CD4-positive, alpha-beta T cell treated with Interleukin-4 for 1 hour (primary cell): ENCODE measurements around the gene GNAO1.

Source experiments
- DNase-seq, 2 donors: peaks; one replicate each; pipeline ENCODE4 v3.0.0-alpha.2; 2020 to 2022

GNAO1 gene

DNA sequence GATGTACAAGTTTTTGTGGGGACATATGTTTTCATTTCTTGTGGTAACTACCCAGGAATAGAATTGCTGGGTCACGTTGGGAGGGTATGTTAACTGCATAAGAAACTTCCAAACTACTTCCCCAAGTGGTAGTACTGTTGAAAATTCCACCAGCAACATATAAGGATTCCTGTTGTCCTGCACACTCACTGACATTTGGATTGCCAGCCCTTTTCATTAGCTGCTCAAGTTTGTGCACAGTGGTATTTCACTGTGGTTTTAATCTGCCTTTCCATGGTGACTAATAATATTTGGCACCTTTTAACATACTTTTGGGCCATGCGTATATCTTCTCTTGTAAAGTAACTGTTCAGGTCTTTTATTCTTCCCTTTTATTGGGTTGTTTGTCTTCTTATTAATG, 103.3 kb downstream of the GNAO1 start:
- DNase-seq = no peak

DNA sequence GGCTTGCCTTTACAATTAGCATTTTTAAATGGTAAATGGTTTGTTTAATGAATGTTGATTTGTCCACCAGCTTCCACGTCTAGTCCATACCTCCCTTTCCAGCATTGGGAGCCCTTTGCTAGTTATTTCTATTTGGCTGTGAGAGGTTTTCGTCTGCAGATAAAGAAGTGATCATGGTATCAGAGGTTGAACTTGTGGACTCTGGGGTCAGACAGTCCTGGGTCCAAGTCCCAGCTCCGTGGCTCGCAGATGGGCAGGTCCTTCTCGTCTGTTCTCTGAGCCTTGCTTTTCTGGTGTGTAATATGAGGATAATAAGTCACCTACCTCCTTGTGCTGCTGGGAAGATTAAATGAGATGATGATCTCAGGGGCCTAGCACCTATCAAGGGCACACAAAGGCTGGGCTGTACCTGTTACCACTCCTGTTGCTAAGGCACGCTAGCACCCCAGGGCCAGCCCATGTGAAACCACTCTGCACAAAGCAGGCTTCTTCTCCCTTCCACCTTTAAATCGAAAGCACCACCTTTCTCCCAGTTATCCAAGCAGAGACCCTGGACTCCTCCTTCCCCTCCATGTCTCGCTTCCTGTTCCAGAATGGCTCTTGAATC, 103.9 kb downstream of the GNAO1 start:
- no peak for DNase-seq

DNA sequence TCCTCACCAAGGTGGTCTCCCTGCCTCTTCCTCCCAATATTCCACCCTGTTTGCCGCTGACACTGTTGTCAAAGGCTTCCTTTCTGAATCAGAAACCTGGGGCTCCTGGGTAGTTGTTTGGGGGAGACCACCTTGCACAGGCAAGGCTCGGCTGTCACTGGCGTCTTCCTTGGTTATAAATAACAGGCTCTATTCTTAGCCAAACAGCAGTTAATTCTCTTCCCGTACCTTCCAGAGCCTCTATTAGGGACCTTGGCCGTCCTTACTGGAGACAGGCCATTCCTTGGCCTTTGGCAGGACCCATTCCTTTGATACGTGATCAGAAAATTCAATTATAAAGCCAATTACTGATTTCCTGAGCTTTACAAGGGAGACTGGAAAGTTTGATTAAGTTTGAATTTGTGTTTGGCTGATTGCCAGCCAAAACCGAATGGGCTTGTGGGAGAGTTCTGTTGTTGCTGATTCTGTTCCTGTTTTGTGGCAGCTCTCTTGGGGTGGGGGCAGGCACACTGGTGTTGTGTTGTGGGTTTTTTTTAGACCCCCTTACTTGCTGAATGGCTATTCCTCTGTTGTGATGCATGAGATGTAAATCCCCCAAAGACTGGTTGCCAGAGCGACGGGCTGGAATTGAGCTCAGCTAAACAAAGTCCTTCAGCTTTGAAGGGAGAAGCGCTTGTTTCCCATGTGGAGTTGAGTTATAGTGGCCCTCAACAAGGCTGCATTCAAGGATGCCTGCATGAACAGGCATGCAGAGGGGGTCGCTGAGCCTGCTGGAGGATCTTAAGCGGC, 104.6 kb downstream of the GNAO1 start:
- DNase-seq = no peak

DNA sequence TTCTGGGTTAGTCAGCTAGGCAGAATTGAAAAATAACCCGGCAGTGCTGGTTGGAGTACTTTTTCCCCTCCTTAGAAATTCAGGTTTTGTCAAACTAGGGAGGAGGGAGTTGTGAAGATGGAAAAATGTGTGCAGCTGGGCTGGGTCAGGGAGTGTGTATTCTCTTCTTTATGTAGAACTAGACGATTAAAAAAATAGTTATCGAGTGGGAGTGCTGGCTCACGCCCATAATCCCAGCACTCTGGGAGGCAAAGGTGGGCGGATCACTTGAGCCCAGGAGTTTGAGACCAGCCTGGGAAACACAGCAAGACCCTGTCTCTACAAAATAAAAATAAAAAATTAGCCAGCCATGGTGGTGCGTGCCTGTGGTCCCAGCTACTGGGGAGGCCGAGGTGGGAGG, 106.4 kb downstream of the GNAO1 start:
- DNase-seq = no peak

DNA sequence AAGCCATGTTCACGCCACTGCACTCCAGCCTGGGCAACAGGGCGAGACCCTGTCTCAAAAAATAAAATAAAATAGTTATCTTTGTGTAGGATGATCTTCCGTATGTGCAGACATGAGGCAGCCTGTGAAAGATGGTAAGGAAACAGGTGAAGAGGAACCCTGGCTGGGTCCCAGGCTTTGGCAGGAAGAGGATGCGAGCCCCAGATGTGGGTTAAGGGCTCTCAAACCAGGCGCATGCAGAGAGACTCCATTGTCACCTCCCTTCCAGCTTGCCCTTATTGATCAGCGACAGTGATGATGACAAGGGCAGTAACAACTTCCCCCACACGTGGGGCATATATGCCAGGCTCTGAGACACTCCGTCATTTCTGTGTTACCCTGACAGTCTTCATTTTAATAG, 106.8 kb downstream of the GNAO1 start:
- DNase-seq = no peak

DNA sequence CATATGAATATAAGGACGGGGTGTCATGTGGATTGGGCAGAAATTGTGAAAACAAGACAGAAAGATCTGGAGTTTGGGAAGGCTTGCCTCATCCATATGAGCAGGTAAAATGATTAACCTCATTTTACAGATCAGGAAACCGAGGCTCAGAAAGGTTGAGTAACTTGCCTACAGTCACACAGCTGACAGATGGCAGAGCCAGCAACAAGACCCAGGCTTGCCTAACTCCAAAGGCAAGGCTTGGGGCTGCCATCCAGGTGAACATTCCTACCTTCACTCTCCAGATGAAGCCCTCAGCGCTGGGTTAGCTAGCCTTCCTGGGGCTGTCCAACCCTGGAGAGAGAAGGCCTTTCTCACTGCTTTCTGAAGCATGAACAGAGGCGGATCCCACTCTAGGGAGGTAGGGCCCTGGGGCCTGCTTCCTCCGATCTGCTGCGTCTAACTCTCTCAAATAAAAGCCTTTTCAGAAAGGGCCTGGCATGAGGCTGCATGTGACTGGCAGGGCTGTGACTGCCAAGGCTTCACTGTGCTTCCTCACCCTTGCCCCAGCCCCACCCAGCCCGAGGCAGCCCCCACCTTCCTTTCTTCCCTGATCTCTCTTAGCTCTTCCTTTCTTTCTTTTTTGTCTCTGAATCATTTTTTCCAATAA, 107.8 kb downstream of the GNAO1 start:
- no peak for DNase-seq

DNA sequence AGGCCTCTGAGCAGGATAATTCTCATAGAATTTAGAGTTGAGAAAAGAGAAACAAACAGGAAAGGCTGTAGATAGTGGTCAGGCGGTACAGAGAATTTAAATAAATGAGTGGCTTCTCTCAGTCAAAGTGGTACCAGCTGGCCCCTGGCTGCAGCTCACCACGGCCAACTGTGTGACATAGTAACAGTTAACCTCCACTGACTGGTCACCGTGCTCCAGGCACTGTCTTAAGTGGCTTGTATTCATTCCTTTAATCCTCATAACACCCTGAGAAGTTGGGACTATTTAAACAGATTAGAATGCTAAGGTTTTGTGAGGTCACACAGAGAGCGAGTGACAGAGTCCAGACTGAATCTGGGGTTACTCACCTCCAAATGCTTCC, 108.9 kb downstream of the GNAO1 start:
- DNase-seq = no peak

DNA sequence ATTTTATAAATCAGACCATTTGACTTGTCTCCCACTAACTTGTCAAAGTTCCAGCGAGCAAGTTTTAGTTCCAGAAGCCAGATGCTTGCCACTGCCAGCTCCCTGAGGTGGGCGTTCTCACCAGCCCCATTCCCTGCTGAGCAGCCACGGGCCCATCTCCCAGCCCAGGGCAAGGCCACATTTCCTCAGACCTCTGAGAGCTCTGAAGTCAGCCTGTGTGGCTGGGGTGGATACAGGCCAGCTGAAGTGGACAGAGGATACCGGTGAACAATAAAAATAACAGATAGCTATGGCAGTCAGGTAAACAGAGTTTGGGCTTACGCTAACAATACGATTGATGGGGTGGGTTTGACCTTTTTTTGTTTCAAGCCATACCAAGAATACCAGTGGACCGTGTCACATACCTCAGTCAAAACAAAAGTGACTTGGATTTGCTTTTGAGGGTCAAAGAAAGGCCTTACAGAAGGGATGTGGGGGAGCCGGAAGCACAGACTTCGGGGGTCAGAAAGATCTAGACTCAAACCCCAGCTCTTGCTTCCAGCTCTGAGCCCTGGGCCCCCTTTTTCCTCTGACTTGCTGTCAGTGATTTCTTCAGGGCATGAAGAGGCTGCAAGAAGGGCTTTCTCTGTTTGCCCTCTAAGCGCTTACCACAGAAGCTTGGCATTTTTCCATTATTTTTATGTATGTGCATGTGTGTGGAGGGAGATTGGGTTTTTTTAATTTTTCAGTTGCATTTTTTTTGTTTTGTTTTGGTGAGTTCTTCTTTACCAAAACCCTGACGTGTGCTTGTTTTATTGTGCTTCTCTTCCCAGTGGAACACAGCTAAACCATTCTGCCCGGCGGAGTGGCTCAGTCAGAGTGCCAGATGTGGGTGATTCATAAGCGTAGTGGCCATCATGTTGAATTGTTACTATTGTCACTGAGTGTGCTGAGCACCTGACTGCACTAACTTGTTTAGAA, 109.9 kb downstream of the GNAO1 start:
- DNase-seq = no peak

DNA sequence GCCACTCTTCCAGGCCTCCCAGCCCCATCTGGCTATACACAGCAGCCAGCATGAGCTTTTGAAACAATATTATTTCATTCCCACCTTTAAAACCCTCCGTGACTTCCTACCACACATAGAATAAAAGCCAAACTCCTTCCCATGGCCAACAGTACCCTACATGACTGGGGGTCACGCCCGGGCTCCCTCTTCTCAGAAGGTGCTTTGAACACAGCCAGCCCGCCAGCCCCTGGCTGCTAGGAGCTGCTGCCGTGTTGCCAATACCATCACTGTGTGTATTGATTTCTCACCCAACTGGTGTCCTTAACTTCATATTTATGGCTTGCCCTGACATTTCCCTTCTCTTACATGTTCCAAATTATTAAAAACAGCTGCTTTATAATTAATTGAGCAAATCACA, 111.2 kb downstream of the GNAO1 start:
- no peak for DNase-seq

DNA sequence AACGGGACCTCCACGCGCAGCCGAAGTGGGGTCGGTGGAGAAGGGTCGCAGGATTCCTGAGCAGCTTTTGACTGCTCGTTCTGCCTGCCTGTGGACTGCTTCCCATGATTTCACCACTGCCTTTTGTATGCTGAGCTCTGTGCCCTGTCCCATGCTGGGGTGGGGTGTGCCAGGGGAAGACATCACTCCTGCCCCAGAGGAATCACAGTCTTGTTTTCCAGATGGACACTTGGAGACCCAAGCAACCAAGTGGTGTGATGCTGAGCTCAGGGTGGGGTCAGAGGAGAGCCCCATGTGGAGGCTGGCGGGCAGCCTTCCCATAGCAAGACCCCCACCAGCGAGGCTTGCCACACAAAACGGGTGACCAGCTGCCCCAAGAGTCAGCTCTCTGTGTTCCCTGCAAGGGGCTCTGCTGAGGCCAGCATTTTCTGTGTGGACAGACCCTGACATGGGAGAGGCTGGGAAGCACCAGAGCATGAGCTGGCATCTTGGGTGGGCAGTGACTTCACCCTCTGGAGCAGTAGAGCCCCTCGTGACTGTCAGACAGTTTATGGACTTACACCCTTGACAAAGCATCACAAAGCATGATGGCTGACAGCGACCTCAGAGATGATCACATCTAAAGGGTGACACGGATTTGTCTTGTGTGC, 111.9 kb downstream of the GNAO1 start:
- no peak for DNase-seq

DNA sequence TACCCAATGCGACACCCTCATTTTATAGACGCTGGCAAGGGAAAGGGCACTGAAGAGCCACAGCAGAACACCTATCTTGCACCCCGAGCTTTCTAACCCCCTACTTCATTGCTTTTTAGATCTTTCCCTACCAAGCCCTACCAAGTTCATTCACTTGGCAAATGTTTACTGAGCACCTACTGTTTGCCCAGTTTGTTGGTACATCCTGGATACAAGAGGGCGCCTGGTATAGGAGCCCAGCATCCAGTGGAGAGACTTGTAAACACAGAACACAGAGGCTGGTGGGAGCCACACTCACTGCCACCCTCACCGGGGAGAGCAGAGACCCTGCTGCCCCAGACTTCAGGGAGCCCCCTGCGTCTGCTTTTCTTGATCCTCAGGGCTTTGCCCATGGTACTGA, 112.6 kb downstream of the GNAO1 start:
- DNase-seq = no peak

DNA sequence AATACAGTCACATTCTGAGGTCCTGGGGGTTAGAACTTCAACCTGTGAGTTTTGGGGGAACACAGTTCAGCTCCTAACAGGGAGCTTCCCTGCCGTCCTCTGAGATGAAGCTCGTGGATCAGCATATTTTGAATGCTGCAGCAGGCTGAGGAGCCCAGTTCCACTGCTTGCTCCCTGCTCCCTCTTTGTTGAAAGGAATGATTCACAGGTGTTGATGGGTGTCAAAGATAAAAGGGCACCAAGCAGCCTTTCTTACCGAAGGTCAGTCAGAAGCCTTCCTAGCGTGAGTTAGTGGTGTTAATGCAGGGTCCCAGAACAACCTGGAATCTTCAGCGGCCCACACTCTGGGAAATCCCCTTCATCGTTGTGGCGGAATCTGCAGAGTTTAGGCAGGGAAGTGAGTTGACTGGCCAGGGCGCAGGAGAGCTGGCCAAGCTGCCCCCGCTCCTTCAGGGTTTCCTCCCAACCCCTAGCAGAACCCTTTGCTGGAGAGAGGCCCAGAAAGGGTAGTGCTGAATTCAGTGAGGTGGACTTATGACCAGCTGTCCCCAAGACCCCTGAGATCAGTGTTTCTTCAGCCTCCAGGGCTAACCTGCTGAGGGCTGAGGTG, 114.8 kb downstream of the GNAO1 start:
- DNase-seq = no peak

DNA sequence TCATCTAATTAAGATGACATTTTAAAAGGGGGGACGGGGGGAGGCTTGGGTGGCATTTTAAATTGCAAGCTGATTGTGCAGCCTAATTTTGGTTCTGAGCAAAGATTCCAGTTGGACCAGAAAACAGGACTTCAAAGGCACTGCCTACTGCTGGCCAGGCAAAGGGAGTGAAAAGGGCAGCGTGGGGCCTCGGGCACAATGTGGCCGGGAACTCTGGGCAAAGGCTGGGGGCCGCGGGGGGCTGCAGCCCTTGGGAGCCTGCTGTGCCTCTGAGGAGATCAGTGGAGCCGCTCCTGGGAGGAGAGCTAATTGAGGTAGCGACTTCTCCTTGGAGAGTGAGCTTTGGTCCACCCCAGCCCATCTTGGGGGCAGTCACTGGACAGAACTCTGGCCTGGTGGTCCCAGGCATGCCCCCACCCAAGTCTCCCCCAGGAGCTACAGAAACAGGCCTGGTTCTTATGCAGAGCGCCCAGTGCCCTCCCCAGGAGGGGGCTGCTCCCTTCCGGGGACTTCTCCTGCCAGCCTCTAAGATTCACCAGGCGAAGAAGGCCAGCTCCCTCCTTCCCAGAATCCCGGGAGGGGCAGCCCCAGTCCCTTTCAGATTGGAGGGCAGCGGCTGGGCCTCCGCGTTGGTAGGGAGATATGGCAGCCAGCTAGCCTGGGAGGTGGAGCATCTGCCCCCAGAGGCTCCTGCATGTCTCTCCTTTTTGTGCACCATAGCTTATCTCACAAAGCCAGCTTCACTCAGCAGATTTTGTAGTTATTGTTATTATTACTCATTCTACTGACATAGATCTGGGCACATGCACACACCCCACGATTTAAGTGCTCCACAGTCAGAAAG, 115.6 kb downstream of the GNAO1 start:
- no peak for DNase-seq

DNA sequence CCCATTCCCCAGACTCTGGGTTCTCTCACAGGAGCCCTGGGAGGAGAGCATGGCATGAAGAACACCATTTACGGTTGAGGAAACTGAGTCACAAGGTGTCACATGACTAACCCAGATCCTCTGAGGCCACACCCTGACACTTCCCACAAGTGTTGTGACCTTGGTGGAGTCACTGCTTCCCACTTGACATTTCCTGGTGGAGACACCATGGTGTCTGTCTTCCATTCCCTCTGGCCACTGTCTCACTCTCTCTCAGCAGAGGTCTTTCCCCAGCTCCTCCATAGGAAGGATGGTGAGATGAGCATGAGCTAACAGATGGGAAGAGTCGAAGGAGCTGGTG, 116.2 kb downstream of the GNAO1 start:
- no peak for DNase-seq

DNA sequence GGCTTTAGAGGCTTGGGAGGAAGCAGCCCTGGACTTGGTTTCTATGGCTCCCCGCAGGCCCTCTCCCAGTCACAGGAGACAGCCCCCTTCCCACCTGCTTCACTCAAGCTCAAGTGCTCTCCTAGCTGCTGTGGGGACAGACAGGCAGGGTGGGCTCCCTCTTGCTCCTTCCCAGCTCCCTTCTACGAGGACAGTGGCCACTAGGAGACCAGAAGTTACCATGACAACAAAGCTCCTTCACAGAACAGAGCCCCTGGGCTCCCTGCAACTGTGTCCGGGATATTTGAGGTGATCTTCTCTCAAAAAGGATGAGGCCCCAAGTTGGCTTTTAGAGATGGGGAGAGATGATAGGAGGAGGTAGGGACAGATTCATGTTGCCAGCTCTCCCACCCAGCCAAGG, 117.7 kb downstream of the GNAO1 start:
- no peak for DNase-seq

DNA sequence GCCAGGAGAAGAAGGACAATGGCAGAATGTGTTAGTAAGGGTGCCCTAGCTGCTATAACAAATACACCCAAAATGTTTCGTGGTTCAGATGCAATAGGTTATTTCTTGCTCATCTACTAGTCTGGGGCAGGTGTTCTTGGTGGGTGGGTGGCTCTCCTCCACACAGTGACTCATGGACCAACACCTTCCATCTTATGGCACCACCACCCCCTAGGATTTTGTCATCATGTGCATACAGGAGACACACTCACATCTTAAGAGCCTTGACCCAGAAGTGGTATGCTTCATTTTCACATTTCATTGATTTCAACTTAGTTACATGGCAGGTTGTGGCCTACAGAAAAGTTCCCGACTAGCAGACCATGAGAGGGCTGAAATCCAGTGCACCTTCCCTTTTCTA, 119.4 kb downstream of the GNAO1 start:
- no peak for DNase-seq

DNA sequence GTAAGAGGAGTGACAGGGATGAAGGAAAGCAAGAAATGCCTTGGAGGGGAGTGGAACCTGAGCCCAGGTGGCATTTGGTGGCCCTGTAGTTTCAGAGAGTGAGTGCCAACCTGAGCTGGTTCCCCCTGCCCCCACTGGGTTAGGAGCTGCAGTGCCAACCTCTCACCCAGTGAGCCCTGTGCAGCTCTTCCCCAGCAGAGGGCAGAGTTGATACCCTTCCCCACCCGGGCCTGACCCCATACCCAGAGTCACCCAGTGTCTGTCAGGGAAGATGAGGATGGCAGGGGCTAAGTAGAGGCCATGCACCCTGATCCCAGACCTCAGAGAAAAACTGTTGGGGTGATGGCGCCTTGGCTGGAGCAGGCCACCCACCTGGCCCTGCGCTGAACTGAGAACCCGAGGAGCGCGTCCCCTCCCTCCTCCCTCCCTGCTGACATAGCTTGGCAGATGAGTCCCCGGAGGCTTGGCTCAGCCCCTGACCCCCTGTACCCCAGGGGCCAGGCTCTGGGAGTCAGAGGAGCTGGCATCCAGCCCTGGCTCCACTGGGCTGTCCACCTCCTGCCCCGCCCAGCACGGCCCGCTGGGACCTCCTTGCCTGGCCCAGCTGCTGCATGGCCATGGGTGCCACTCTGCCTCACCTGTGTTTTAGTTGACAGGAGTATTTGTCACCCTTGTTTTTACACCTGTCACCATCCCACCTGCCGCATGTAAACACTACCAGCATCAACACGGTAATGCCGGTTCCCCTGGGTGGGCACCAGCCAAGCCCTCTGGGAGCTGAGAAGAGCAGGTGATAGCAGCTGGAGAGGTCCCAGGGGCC, 120.1 kb downstream of the GNAO1 start:
- no peak for DNase-seq

DNA sequence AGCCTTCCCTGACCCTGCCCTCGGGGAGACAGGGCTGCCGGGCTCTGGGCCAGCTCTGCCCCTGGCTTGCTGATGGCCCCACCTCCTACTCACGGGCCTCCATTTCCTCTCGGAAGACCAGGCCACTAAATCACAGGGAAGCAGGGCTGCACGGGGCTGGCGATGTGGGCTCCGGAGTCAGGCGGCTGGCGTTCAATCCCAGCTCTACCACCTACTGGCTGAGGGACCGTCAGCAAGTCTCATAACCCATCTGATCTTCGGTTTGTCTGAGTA, 120.7 kb downstream of the GNAO1 start:
- no peak for DNase-seq

DNA sequence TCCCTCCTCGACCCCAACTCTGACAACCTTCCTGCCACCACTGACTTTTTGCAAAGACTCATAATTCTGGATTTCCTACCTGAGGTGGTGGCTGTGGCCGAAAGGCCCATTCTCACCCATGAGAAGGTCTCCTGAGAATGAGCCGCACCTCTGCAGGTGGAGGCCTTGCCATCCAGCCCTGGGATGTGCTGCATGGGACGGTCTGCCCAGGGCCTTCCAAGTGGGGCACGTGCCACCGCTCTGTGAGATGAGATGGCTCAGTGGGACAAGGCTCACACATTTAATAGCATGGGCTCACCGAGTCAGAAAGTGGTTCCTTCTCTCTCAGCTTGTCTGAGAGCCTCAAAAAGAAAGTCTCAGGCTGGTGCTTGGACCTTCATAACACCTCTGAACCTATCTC, 121.3 kb downstream of the GNAO1 start:
- no peak for DNase-seq

DNA sequence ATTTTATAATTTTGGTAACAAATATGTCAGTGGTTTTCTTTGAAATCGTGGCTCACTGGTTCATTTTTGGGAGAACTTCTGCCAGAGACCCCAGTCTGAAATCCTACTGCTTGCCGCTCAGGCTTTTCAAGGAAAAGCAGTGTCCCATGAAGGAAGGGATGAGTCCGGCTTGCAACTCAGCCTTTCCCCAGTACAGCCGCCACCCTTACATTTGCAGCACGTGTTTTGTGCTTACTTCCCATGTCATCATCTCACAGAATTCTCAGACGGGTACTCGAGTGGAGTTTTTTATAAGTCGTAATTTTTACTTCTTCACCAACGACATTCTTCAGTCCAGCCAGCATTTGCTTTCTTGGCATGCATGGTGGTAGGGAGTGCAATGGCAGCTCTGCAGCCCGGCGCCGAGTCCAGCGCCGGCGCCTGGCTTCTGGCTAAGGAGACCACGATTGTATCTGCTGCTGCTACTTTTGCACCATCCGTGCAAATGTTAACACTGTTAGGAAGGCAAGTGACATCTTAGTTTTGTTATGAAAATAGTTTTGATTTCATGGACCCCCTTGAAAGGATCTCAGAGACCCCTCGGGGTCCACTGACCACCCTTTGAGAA, 123.1 kb downstream of the GNAO1 start:
- no peak for DNase-seq
